ENCODE measurements around the gene ARMC7. TPM values are rescaled to one million over a fixed set of nuclear protein-coding genes. Genes with fewer than 3 reads are reported as not detected.
"Not testable (repeated sequence)": the region's sequence is repeated elsewhere in the genome, so short reads cannot be mapped to it uniquely, and the experiment has no call there.

Gene ARMC7
- total RNA-seq, 2 experiments from 2014 or later: 16.2 to 17.6 TPM

DNA sequence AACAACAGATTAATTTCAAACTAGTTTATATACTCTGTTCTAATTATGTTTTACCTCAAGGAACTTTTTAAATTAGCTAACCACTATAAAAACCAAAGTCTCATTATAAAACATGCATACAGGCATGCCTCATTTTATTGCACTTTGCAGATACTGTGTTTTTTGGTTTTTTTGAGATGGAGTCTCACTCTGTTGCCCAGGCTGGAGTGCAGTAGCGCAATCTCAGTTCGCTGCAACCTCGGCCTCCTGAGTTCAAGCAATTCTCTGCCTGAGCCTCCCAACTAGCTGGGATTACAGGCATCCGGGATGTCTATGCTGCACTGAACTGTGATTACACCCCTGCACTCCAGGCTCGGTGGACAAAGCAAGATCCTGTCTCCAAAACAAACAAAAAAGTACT lies 53.3 kb downstream of the ARMC7 start:
- Mint-ChIP-seq H3K4me1 (peaks cover 3% of the 10 kb centered on the region), H3K27ac (no peak overlapping the region), H3K27me3 (no peaks in the 10 kb centered on the region), H3K4me3 (no peak overlapping the region), H3K9me3 (no peaks in the 10 kb centered on the region), H3K36me3 (peaks cover 11% of the 10 kb centered on the region)
- DNase-seq (peak; percentile 14), ATAC-seq (ENCODE audit: low read depth) (no peak)
- POLR2A ChIA-PET: interaction anchor here (0.7 to 0.9 kb wide), 2 partner anchors 9 to 19 kb away, joined by 3 to 4 read pairs; partner anchors contain the start of gene JPT1

DNA sequence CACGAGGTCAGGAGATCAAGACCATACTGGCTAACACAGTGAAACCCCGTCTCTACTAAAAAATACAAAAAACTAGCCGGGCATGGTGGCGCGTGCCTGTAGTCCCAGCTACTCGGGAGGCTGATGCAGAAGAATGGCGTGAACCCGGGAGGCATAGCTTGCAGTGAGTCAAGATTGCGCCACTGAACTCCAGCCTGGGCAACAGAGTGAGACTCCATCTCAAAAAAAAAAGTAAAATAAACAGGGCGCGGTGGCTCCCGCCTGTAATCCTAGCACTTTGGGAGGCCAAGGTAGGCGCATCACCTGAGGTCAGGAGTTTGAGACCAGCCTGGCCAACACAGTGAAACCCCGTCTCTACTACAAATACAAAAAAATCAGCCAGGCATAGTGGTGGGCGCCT lies 54.8 kb downstream of the ARMC7 start:
- H3K9me3 Mint-ChIP-seq; H3K27ac Mint-ChIP-seq; H3K4me3 Mint-ChIP-seq; H3K4me1 Mint-ChIP-seq; ATAC-seq (ENCODE audit: low read depth); H3K36me3 Mint-ChIP-seq; H3K27me3 Mint-ChIP-seq; POLR2A ChIA-PET; DNase-seq: not testable (repeated sequence)

DNA sequence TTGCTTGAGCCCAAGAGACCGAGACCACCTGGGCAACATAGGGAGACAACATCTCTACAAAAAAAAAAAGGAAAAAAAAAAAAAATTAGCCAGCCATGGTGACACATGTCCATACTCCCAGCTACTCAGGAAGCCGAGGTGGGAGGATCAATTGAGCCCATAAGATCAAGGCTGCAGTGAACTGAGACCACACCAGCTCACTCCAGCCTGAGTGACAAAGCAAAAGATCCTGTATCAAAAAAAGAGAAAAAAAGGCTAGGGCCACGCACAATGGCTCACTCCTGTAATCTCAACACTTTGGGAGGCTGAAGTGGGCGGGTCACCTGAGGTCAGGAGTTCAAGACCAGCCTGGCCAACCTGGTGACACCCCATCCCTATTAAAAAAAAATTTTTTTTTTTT lies 59.2 kb downstream of the ARMC7 start:
- H3K4me1 Mint-ChIP-seq: peaks cover 15% of the 10 kb centered on the region
- DNase-seq (no peak), ATAC-seq (ENCODE audit: low read depth) (no peak)
- POLR2A ChIA-PET: no interaction called here
- peaks cover 16% of the 10 kb centered on the region for H3K36me3 Mint-ChIP-seq
- no peaks in the 10 kb centered on the region for H3K9me3 Mint-ChIP-seq
- H3K4me3 Mint-ChIP-seq: no peak overlapping the region
- H3K27me3 Mint-ChIP-seq: no peaks in the 10 kb centered on the region
- no peak overlapping the region for H3K27ac Mint-ChIP-seq

DNA sequence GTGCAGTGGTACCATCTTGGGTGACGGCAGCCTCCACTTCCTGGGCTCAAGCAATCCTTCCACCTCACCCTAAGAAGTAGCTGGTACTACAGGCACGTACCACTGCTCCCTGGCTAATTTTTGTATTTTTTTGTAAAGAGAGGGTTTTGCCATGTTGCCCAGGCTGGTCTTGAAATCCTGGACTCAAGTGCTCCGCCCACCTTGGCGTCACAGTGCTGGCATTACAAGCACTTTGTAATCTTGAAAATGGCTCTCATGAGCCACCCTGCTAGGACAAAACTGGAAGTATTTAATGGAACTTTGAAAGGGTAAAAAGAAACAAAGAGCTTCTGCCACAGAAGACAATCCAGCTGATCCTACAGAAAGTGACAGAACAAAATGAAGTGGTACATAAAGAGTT lies 63.8 kb downstream of the ARMC7 start:
- peak overlapping the region; percentile 48 for H3K27ac Mint-ChIP-seq
- POLR2A ChIA-PET: interaction anchor here (3.2 kb wide), 1 partner anchor 59 kb away, joined by 24 read pairs; no protein-coding TSS in a partner anchor
- H3K27me3 Mint-ChIP-seq: no peaks in the 10 kb centered on the region
- DNase-seq (no peak), ATAC-seq (ENCODE audit: low read depth) (no peak)
- H3K4me1 Mint-ChIP-seq: peaks cover 19% of the 10 kb centered on the region
- peaks cover 16% of the 10 kb centered on the region for H3K36me3 Mint-ChIP-seq
- no peak overlapping the region for H3K4me3 Mint-ChIP-seq
- H3K9me3 Mint-ChIP-seq: no peaks in the 10 kb centered on the region

DNA sequence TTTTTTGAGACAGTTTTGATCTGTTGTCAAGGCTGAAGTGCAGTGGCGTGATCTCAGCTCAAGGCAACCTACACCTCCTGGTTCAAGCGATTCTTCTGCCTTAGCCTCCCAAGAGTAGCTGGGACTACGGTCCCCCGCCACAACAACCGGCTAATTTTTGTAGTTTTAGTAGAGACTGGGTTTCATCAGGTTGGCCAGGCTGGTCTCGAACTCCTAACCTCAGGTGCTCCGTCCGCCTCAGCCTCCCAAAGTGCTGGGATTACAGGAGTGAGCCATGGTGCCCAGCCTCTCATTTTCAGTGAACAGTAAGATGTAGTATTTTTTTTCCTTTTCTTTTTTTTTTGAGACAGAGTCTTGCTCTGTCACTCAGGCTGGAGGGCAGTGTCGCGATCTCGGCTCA lies 65.2 kb downstream of the ARMC7 start:
- POLR2A ChIA-PET: interaction anchor here (0.6 to 0.8 kb wide), 2 partner anchors 8 to 19 kb away, joined by 3 to 6 read pairs; partner anchors contain the start of gene SUMO2

DNA sequence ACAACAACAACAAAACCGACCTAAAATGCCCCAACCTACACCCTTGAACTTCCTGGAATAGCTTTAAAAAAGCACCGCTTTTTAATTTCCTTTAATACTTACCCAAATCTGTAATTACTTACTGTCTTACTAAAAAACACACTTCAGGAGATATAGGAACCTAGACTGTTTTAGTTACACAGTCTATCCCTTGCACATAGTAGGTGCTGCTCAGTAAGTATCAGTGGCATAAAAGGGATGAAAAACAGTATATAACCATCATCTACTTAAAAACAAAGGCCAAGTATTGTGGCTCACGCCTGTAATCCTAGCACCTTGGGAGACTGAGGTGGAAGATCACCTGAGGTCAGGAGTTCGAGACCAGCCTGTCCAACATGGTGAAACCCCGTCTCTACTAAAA lies 66.9 kb downstream of the ARMC7 start:
- peaks cover 30% of the 10 kb centered on the region for H3K36me3 Mint-ChIP-seq
- H3K27me3 Mint-ChIP-seq: no peaks in the 10 kb centered on the region
- no peak overlapping the region for H3K27ac Mint-ChIP-seq
- peaks cover 28% of the 10 kb centered on the region for H3K4me1 Mint-ChIP-seq
- POLR2A ChIA-PET: no interaction called here
- DNase-seq (no peak), ATAC-seq (ENCODE audit: low read depth) (no peak)
- no peaks in the 10 kb centered on the region for H3K9me3 Mint-ChIP-seq
- H3K4me3 Mint-ChIP-seq: no peak overlapping the region

More for the DNA sequence above, 65.2 kb downstream of the ARMC7 start:
- H3K27ac Mint-ChIP-seq: no peak overlapping the region
- H3K36me3 Mint-ChIP-seq: peaks cover 22% of the 10 kb centered on the region
- no peaks in the 10 kb centered on the region for H3K9me3 Mint-ChIP-seq
- ATAC-seq (ENCODE audit: low read depth) (no peak), DNase-seq (no peak)
- no peaks in the 10 kb centered on the region for H3K27me3 Mint-ChIP-seq
- H3K4me1 Mint-ChIP-seq: peaks cover 23% of the 10 kb centered on the region
- no peak overlapping the region for H3K4me3 Mint-ChIP-seq

DNA sequence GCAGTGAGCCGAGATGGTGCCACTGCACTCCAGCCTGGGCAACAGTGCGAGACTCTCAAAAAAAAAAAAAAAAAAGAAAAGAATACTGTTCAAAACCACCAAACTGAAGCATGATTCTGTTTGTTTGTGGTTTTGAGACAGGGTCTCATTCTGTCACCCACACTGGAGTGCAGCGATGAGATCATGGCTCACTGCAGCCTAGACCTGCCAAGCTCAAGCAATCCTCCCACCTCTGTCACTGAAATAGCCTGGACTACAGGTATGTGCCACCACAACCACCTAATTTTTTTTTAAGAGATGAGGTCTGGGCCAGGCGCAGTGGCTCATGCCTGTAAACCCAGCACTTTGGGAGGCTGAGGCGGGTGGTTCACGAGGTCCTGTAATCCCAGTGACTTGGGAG lies 68.7 kb downstream of the ARMC7 start:
- Mint-ChIP-seq H3K4me1 (peaks cover 21% of the 10 kb centered on the region), H3K9me3 (no peaks in the 10 kb centered on the region), H3K27me3 (no peaks in the 10 kb centered on the region), H3K36me3 (peaks cover 27% of the 10 kb centered on the region), H3K4me3 (no peak overlapping the region), H3K27ac (no peak overlapping the region)
- ATAC-seq (ENCODE audit: low read depth): no peak
- POLR2A ChIA-PET: interaction anchor here (1.1 kb wide), 1 partner anchor 24 kb away, joined by 3 read pairs; the partner anchor contains the start of gene JPT1
- DNase-seq: no peak

Other genes starting within 250 kb of the ARMC7 start
- 10 to 100 TPM; 25.4 to 30.8 TPM for gene FDXR, start 237.0 kb upstream of the ARMC7 start, total RNA-seq
- not detected for gene FADS6, start 216.3 kb upstream of the ARMC7 start, total RNA-seq
- gene USH1G, start 186.7 kb upstream of the ARMC7 start, total RNA-seq: not detected
- gene OTOP2, start 185.7 kb upstream of the ARMC7 start, total RNA-seq: not detected
- gene OTOP3, start 174.1 kb upstream of the ARMC7 start, total RNA-seq: not detected
- gene HID1, start 137.2 kb upstream of the ARMC7 start, total RNA-seq: 1 to 10 TPM; 3.6 to 3.9 TPM
- gene CDR2L, start 122.3 kb upstream of the ARMC7 start, total RNA-seq: under 1 TPM; 0.11 to 0.14 TPM
- 10 to 100 TPM; 32.2 to 36.2 TPM for gene MRPL58, start 97.3 kb upstream of the ARMC7 start, total RNA-seq
- gene ATP5PD, start 63.0 kb upstream of the ARMC7 start, total RNA-seq: 100 to 1,000 TPM; 196 to 199 TPM
- gene KCTD2, start 62.7 kb upstream of the ARMC7 start, total RNA-seq: 10 to 100 TPM; 20.4 to 22.4 TPM
- gene SLC16A5, start 22.0 kb upstream of the ARMC7 start, total RNA-seq: 10 to 100 TPM in 1 of 2 experiments, 1 to 10 TPM in 1; 9.1 to 11.0 TPM
- 10 to 100 TPM; 69.9 to 70.8 TPM for gene NT5C, start 21.8 kb downstream of the ARMC7 start, total RNA-seq
- 100 to 1,000 TPM; 194 to 213 TPM for gene JPT1, start 44.5 kb downstream of the ARMC7 start, total RNA-seq
- 100 to 1,000 TPM; 470 to 500 TPM for gene SUMO2, start 73.0 kb downstream of the ARMC7 start, total RNA-seq
- gene NUP85, start 95.7 kb downstream of the ARMC7 start, total RNA-seq: 100 to 1,000 TPM; 154 to 167 TPM
- 10 to 100 TPM; 92.9 to 95.2 TPM for gene GGA3, start 151.6 kb downstream of the ARMC7 start, total RNA-seq
- gene MRPS7, start 151.9 kb downstream of the ARMC7 start, total RNA-seq: 10 to 100 TPM; 34.0 to 36.1 TPM
- gene MIF4GD, start 161.3 kb downstream of the ARMC7 start, total RNA-seq: 10 to 100 TPM; 44.4 to 44.8 TPM
- gene SLC25A19, start 179.5 kb downstream of the ARMC7 start, total RNA-seq: 10 to 100 TPM; 26.7 to 27.9 TPM

All from activated naive CD8-positive, alpha-beta T cell treated with anti-CD3 and anti-CD28 coated beads, Interleukin-2, amount 10 ng/mL, durations not matched to agents 7 days and 5 days (primary cell).